GM12878 (cell line): ENCODE results near the gene PDPN. TPM values are rescaled to one million over a fixed set of nuclear protein-coding genes. Genes with fewer than 3 reads are reported as not detected.

Experiments
- ATAC-seq: fragments of 200-7000 bp; cut with Tn5 transposase; 3 replicates; pipeline ENCODE4 v1.9.1; 2020; ENCODE audit warnings: mild to moderate bottlenecking, moderate library complexity
- BruUV-seq: library from RNA; stranded (reverse); fragments of 400-500 nt; replicated peaks from 2 replicates; lab custom pipeline; 2021; lab: Mats Ljungman, UMichigan
- CTCF ChIA-PET: fragments of 300-600 bp; sonication (Branson Sonifier 250); formaldehyde crosslinking; extraction: SDS; loops from one replicate; lab custom pipeline; 2021; ENCODE audit warnings: inconsistent platforms; lab: Yijun Ruan, JAX
- POLR2A ChIA-PET: fragments of 350-600 bp; formaldehyde crosslinking; extraction: SDS; loops from one replicate; lab custom pipeline; 2021; ENCODE audit warnings: inconsistent platforms; lab: Charles Lee
- RAD21 ChIA-PET: fragments of 300-600 bp; sonication (Branson Sonifier 250); formaldehyde crosslinking; loops from one replicate; lab custom pipeline; 2023; ENCODE audit warnings: antibody characterized with exemption; ENCODE audit not compliant: unreplicated experiment; lab: Charles Lee
- SMC1A ChIA-PET: fragments of 300-600 bp; sonication (Branson Sonifier 250); formaldehyde crosslinking; loops from one replicate; lab custom pipeline; 2023; ENCODE audit not compliant: unreplicated experiment, uncharacterized antibody; lab: Charles Lee
- DNase-seq: peaks from one replicate; pipeline ENCODE4 v3.0.0-alpha.2; 2011; ENCODE audit warnings: low read depth, low spot score
- FAIRE-seq: peaks from 3 replicates; lab custom pipeline; 2011; peaks lifted over from hg19 to GRCh38; lab: Jason Lieb, UNC
- H2AFZ ChIP-seq: 2 replicates; pipeline ENCODE4 v1.6.0; 2011; ENCODE audit warnings: low read depth, low read length, control low read depth; ENCODE audit not compliant: control insufficient read depth
- H3K27ac ChIP-seq: 2 replicates; pipeline ENCODE4 v1.5.1; 2011; ENCODE audit warnings: control low read depth; ENCODE audit not compliant: control insufficient read depth, insufficient read depth
- H3K27me3 ChIP-seq, 2 experiments: replicated peaks in 1 of 2; 2 replicates each; pipeline versions ENCODE4 v1.6.0 to v1.6.1; 2011; ENCODE audit warnings: low read length in 1 of 2; ENCODE audit not compliant: control insufficient read depth in 2 of 2, insufficient read depth in 2 of 2
- H3K36me3 ChIP-seq, 2 experiments: 2 replicates each; pipeline ENCODE4 v1.5.1; 2011; ENCODE audit warnings: low read length in 1 of 2; ENCODE audit not compliant: control insufficient read depth in 2 of 2, insufficient read depth in 2 of 2
- H3K4me1 ChIP-seq: 2 replicates; pipeline ENCODE4 v1.6.1; 2011; ENCODE audit warnings: mild to moderate bottlenecking, low read length, moderate library complexity, mixed read lengths; ENCODE audit not compliant: control insufficient read depth, insufficient read depth
- H3K4me2 ChIP-seq: 2 replicates; pipeline ENCODE4 v1.6.0; 2011; ENCODE audit warnings: control low read depth; ENCODE audit not compliant: control insufficient read depth, insufficient read depth
- H3K4me3 ChIP-seq: fragments of 200-600 bp; sonication (generic); 2 replicates; pipeline ENCODE4 v1.5.1; 2016
- H3K79me2 ChIP-seq: 2 replicates; pipeline ENCODE4 v1.6.0; 2011; ENCODE audit warnings: low read length; ENCODE audit not compliant: control insufficient read depth, insufficient read depth
- H3K9ac ChIP-seq: 2 replicates; pipeline ENCODE4 v1.8.0; 2011; ENCODE audit warnings: low read length, control low read depth, mixed read lengths; ENCODE audit not compliant: control insufficient read depth, insufficient read depth
- H3K9me3 ChIP-seq: replicated peaks from 3 replicates; pipeline ENCODE4 v1.5.1; 2011; ENCODE audit warnings: mild to moderate bottlenecking, low read length; ENCODE audit not compliant: control insufficient read depth, insufficient read depth
- H4K20me1 ChIP-seq: 2 replicates; pipeline ENCODE4 v1.6.0; 2011; ENCODE audit not compliant: control insufficient read depth, insufficient read depth
- BHLHE40 ChIP-seq, 2 experiments: fragments of 450-650 bp in 1 of 2; IDR thresholded peaks; 2 replicates each; pipeline ENCODE4 v1.6.1; 2011 to 2017; ENCODE audit warnings: low read depth in 2 of 2, borderline replicate concordance in 1 of 2, improper control_type of control experiment in 1 of 2, low read length in 1 of 2, mild to moderate bottlenecking in 1 of 2
- BMI1 ChIP-seq: fragments of 450-650 bp; IDR thresholded peaks from 2 replicates; pipeline ENCODE4 v1.6.1; 2016; ENCODE audit warnings: mild to moderate bottlenecking, moderate library complexity, borderline replicate concordance
- EGR1 ChIP-seq, 2 experiments: IDR thresholded peaks; 1 replicate in 1 of 2; 2 replicates in 1 of 2; pipeline ENCODE4 v1.6.1; 2011 to 2012; ENCODE audit warnings: low read depth in 2 of 2, low read length in 2 of 2, borderline replicate concordance in 1 of 2, mild to moderate bottlenecking in 1 of 2, moderate library complexity in 1 of 2
- FOXK2 ChIP-seq: fragments of 450-650 bp; IDR thresholded peaks from 2 replicates; pipeline ENCODE4 v1.6.1; 2017; ENCODE audit warnings: mild to moderate bottlenecking, moderate library complexity
- HSF1 ChIP-seq: fragments of 150-350 bp; IDR thresholded peaks from 2 replicates; pipeline ENCODE4 v1.6.1; 2014; ENCODE audit warnings: mild to moderate bottlenecking, low read depth, low read length
- KAT2A ChIP-seq: conservative IDR thresholded peaks from 2 replicates; pipeline ENCODE4 v1.6.1; 2011; ENCODE audit warnings: low read depth, low read length; ENCODE audit not compliant: control insufficient read depth
- MTA3 ChIP-seq: IDR thresholded peaks from 2 replicates; pipeline ENCODE4 v1.6.1; 2012; ENCODE audit warnings: low read length, inconsistent platforms, borderline replicate concordance
- MXI1 ChIP-seq: fragments of 150-350 bp; IDR thresholded peaks from 2 replicates; pipeline ENCODE4 v1.6.1; 2011; ENCODE audit warnings: low read depth, mild to moderate bottlenecking, inconsistent platforms, low read length, improper control_type of control experiment
- NR2C1 ChIP-seq: fragments of 450-650 bp; IDR thresholded peaks from 2 replicates; pipeline ENCODE4 v1.6.1; 2017; ENCODE audit warnings: antibody characterized with exemption, mild to moderate bottlenecking, moderate library complexity
- PAX8 ChIP-seq: fragments of 450-650 bp; IDR thresholded peaks from 2 replicates; pipeline ENCODE4 v1.6.1; 2017; ENCODE audit warnings: mild to moderate bottlenecking, moderate library complexity
- RBBP5 ChIP-seq: fragments of 200-600 bp; sonication (generic); conservative IDR thresholded peaks from 2 replicates; pipeline ENCODE4 v1.6.1; 2016
- RELA ChIP-seq: fragments of 450-650 bp; IDR thresholded peaks from 2 replicates; pipeline ENCODE4 v1.8.0; 2014; ENCODE audit warnings: borderline replicate concordance; ENCODE audit not compliant: partially characterized antibody
- RELB ChIP-seq: fragments of 450-650 bp; IDR thresholded peaks from 2 replicates; pipeline ENCODE4 v1.6.1; 2017; ENCODE audit warnings: low read depth, mild to moderate bottlenecking, moderate library complexity
- ZBTB40 ChIP-seq: fragments of 450-650 bp; IDR thresholded peaks from 2 replicates; pipeline ENCODE4 v1.6.1; 2016; ENCODE audit warnings: mild to moderate bottlenecking, moderate library complexity, borderline replicate concordance
- whole genome bisulfite sequencing: methylation state at CpG from one replicate; pipeline ENCODE4 v1.1.6; 2016; ENCODE audit warnings: low lambda C conversion rate; ENCODE audit not compliant: insufficient replicate concordance, insufficient coverage; ENCODE audit errors: missing lambda C conversion rate; 5-methylcytosine and 5-hydroxymethylcytosine counted together
- in situ Hi-C: fragments of 300-500 bp; cut with MboI; formaldehyde crosslinking; loops from 9 replicates; pipeline ENCODE4 v1.14.3; 2018; ENCODE audit warnings: mixed read lengths
- intact Hi-C: fragments of 100-400 bp; cut with micrococcal nuclease; formaldehyde crosslinking; loops from one replicate; pipeline ENCODE4 v1.14.2; 2022; ENCODE audit not compliant: unreplicated experiment
- polyA plus RNA-seq, 11 experiments: library from polyadenylated mRNA; depleted of rRNA in 4 of 11; unstranded in 6 of 11; stranded (reverse) in 5 of 11; fragments of >200 nt; fragmentation: Nextera tagmentation in 4 of 11; fragmentation: Illumina TruSeq in 1 of 11; extraction: Ambion mirVana in 4 of 11; extraction: Trizol in 1 of 11; gene quantifications; 1 replicate in 1 of 11; 2 replicates in 10 of 11; pipeline versions ENCODE4 v1.2.1 to v1.2.3, GENCODE V29; 2011 to 2016; ENCODE audit warnings: inconsistent platforms in 2 of 11, missing spikeins in 2 of 11, low read depth in 1 of 11
- total RNA-seq, 4 experiments: library from RNA; depleted of rRNA in 3 of 4; stranded (reverse); fragments of >200 nt in 3 of 4; fragmentation: Illumina TruSeq in 1 of 4; extraction: Trizol in 1 of 4; gene quantifications; 2 replicates each; pipeline versions ENCODE4 v1.2.1 to v1.2.3, GENCODE V29; 2013 to 2021

PDPN gene
- total and polyA plus RNA-seq, 10 of the 15 experiments (the other 5 are each of a cell fraction or from before 2014, with no cell fraction given) = 0.21 TPM; not detected in 9

GRCh38 chr1:13548281-13548680 lies 35.4 kb upstream of the PDPN start (continued):
- TF ChIP-seq KAT2A = no peak
- no peak for TF ChIP-seq RELA
- TF ChIP-seq MXI1 = no peak
- TF ChIP-seq BMI1 = no peak

DNA sequence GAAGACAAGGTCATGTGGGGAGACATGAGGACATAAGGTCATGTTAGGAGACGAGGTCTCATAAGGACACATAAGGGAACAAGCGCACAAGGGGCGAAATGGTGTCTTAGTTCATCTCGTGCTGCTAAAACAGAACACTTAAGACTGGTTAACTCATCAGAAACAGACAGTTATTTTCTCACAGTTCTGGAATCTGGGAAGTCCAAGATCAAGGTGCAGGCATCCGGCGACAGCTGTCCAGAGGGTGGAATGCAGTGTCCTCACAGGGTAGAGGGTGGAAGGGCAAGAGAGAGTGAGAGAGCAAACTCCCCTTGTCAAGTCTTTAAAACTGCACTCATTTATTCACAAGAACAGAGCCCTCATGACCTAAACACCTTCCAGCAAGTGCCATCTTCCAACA lies 34.6 kb upstream of the PDPN start:
- no peaks in the 10 kb centered on the region for H3K79me2 ChIP-seq
- no TSS peak for BruUV-seq
- 31% methylated on average over 6 of the region's 6 CpGs for WGBS
- H3K9ac ChIP-seq = no peak overlapping the region
- H3K4me2 ChIP-seq = no peak overlapping the region
- H3K36me3 ChIP-seq = no peaks in the 10 kb centered on the region
- no peak overlapping the region for H2AFZ ChIP-seq
- no peaks in the 10 kb centered on the region for H3K9me3 ChIP-seq
- RAD21 ChIA-PET = no interaction called here
- H4K20me1 ChIP-seq = no peaks in the 10 kb centered on the region
- H3K27ac ChIP-seq = no peak overlapping the region
- intact Hi-C loops (no loop called here), in situ Hi-C loops (no loop called here)
- CTCF ChIA-PET = no interaction called here
- DNase-seq = no peak
- H3K4me1 ChIP-seq = no peaks in the 10 kb centered on the region
- FAIRE-seq = no peak
- ATAC-seq = no peak
- H3K4me3 ChIP-seq = no peak overlapping the region
- SMC1A ChIA-PET = no interaction called here
- POLR2A ChIA-PET = no interaction called here
- no peaks in the 10 kb centered on the region for H3K27me3 ChIP-seq
- TF ChIP-seq ZBTB40 (no peak), HSF1 (no peak), EGR1 (IDR thresholded peaks at IDR 0.05; ENCODE audit: borderline replicate concordance in 1 of 2, low read depth in 2 of 2, low read length in 2 of 2) (no peak), BHLHE40 (IDR thresholded peaks at IDR 0.05; ENCODE audit: borderline replicate concordance in 1 of 2, low read depth in 2 of 2, low read length in 1 of 2) (no peak), MTA3 (no peak), NR2C1 (no peak), RELB (no peak), FOXK2 (no peak), RBBP5 (no peak), PAX8 (no peak)
